Measurements from ENCODE around the gene LRFN3.
"Not testable (repeated sequence)": the region's sequence is repeated elsewhere in the genome, so short reads cannot be mapped to it uniquely, and the experiment has no call there.

Gene LRFN3, protein sequence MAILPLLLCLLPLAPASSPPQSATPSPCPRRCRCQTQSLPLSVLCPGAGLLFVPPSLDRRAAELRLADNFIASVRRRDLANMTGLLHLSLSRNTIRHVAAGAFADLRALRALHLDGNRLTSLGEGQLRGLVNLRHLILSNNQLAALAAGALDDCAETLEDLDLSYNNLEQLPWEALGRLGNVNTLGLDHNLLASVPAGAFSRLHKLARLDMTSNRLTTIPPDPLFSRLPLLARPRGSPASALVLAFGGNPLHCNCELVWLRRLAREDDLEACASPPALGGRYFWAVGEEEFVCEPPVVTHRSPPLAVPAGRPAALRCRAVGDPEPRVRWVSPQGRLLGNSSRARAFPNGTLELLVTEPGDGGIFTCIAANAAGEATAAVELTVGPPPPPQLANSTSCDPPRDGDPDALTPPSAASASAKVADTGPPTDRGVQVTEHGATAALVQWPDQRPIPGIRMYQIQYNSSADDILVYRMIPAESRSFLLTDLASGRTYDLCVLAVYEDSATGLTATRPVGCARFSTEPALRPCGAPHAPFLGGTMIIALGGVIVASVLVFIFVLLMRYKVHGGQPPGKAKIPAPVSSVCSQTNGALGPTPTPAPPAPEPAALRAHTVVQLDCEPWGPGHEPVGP

GRCh38 chr19:35935911-35936737 is at the start of gene LRFN3:
Gene LRFN3 (plus strand): TSS chr19:35936374. CDS start chr19:35939426, 3,052 bp downstream.
- DNase-seq (ENCODE audit: low read depth) = peak; percentile 31

- no peak for DNase-seq (ENCODE audit: low read depth)
Measured at GRCh38 chr19:35887197-35887596, 49.0 kb upstream of the LRFN3 start.

GRCh38 chr19:35888398-35888797 is 47.8 kb upstream of the LRFN3 start:
- DNase-seq (ENCODE audit: low read depth) = no peak

- no peak for DNase-seq (ENCODE audit: low read depth)
Measured at GRCh38 chr19:35889370-35890112, 46.6 kb upstream of the LRFN3 start.

DNA sequence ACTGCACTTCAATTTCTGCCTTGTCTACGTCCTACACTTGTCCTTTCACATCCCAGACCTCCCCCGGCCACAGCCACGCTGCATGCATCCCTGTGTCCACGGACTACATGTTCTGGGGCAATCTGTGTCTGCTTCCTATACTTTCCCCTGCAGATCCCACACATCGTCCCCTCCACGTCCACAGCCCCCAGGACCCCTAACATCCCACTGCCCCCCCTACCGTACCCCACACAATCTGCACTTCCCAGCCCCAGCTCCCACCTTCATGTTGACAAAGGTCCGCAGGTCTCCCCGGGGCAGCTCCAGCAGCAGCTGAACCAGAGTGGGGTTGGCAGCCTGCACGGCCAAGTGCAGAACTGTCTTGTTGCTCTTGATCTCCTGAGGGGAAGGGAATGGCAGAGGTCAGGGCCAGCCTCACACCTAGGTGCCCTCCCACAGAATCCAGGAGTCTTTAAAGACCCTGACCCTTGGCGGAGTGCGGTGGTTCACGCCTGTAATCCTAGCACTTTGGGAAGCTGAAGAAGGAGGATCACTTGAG is 46.0 kb upstream of the LRFN3 start:
- no peak for DNase-seq (ENCODE audit: low read depth)

DNA sequence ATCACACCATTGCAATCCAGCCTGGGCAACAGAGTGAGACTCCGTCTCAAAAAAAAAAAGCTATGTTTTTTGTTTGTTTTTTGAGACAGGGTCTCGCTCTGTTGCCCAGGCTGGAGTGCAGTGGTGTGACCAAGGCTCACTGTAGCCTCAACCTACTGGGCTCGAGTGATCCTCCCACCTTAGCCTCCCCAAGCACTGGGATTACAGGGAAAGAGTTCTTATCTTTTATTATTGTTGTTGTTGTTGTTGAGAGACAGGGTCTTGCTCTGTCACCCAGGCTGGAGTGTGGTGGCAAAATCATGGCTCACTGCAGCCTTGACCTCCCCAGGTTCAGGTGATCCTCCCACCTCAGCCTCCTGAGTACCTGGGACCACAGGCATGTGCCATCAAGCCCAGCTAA is 44.4 kb upstream of the LRFN3 start:
- not testable (repeated sequence) for DNase-seq (ENCODE audit: low read depth)

DNA sequence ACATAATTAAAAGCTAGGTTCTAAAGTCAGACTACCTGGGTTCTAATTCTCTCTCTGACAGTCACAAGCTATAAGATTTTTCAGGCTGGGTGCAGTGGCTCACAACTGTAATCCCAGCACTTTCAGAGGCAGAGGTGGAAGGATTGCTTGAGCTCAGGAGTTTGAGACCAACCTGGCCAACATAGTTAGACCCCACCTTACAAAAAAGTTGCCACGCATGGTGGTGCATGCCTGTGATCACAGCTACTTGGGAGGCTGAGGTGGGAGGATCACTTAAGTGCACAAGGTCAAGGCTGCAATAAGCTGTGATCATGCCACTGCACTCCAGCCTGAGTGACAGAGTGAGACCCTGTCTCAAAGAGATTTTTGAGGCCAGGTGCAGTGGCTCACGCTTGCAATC is 41.8 kb upstream of the LRFN3 start:
- DNase-seq (ENCODE audit: low read depth) = no peak

DNA sequence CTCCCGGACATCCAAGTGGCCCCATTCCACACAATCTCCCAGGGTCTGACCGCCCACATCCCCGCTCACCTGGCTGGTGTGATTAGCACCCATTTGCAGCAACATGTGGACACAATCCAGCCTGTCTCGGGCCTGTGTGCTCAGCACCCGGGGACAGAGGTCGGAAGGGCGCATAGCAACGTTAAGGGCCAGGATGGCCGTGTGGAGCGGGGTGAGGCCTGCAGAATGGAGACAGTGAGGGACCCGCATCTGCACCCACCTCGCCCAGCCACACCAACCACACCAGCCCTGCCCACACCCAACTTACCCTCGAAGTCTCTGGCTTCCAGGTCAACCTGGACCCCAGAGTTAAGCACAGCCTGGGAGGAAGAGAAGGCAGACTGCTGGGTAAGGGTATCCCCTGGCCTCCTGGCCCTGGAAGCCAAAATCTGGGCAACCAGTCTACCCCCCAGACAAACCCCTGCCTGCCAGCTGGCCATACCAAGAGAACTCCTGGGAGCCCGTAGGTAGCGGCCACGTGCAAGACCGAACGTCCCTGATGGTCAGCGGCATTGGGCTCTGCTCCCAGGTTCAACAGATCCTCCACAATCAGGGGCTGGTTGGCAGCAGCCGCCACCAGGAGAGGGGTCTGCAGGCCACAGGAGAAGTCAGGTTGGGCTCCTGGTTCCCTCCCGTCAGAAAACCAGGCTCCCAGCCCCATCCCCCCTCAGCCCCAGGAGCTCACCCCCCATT is 40.1 kb upstream of the LRFN3 start:
- DNase-seq (ENCODE audit: low read depth) = no peak

DNA sequence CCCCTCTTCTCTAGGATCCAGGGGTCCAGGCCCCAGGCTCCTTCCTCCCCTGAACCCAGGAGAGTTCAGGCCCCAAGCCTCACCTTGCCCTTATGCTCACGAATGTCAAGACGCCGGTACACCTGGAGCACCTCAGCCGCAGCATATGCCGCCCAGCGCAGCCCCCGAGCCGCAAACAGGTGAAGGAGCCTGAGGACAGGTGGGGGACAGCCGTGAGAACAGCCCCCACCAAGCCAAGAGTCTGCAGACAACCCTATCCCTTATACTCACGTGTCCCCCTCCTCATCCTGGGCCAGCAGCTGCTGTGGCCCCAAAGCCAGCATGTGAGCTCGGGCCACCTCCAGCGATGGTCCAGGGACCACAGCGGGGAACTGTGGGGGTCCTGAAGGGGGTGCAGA is 39.5 kb upstream of the LRFN3 start:
- DNase-seq (ENCODE audit: low read depth) = no peak

DNA sequence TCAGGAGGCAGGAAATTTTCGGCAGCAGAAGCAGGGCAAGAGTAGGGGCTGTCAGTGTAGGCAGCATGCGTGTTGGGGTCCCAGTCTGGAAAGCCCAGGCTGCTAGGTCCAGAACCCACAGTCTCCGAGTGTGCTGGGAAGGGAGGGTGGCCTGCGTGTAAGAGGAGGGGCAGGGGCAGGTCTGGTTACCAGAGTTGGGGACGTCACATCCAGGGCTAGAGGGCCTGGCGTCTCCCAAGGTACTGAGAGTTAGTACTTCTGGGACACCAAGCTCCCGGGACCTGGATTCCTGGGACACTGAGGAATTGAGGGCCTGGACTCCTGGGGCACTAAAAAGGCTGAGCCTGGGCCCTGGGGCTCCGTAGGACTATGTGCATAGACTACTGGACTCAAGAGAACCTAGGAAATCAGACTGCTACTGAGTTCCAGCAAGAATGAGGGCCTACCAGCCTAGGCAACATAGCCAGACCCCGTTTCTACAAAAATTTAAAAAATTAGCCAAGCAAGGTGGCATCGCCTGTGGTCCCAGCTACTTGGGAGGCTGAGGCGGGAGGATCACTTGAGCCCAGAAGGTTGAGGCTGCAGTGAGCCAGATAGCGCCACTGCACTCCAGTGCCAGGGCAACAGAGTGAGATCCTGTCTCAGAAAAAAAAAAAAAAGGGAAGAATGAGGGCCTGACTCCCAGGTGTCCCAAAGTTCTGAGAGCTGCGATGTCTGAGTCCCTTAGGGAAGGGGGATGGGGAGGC is 38.3 kb upstream of the LRFN3 start:
- DNase-seq (ENCODE audit: low read depth) = no peak

GRCh38 chr19:35898499-35898809 is 37.7 kb upstream of the LRFN3 start:
- DNase-seq (ENCODE audit: low read depth) = no peak

GRCh38 chr19:35899547-35900214 is 36.5 kb upstream of the LRFN3 start:
- peak; percentile 81 for DNase-seq (ENCODE audit: low read depth)

DNA sequence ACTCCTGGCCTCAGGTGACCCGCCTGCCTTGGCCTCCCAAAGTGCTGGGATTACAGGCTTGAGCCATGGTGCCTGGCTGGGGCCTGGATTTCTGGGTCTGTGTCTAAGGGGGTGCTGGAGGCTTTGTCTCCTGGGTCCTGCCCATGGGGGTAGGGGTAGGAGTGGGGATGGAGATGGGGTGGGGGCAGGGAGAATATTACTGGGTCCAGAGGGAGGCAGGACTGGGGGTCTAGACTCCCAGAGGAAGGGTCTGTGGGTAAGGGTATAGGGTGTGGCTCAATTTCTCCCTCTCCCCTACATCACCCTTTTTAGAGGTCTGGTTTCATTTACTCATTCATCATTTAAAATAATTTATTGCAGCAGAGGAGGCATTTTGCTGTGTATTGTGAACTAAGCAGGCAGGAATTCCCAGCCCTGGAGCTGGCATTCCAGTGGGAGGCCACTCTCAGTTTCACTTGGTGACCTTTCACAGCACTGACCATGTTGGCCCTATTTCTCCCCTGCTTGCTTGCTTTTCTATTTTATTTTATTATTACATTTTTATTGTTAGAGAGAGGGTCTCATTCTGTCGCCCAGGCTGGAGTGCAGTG is 35.0 kb upstream of the LRFN3 start:
- no peak for DNase-seq (ENCODE audit: low read depth)

GRCh38 chr19:35901854-35902661 is 34.1 kb upstream of the LRFN3 start, which contains the start of gene HCST:
Gene HCST (plus strand): TSS chr19:35902529. CDS start chr19:35902594, 65 bp downstream.
- DNase-seq (ENCODE audit: low read depth) = no peak

GRCh38 chr19:35902870-35903475 is 33.2 kb upstream of the LRFN3 start:
- DNase-seq (ENCODE audit: low read depth) = no peak

DNA sequence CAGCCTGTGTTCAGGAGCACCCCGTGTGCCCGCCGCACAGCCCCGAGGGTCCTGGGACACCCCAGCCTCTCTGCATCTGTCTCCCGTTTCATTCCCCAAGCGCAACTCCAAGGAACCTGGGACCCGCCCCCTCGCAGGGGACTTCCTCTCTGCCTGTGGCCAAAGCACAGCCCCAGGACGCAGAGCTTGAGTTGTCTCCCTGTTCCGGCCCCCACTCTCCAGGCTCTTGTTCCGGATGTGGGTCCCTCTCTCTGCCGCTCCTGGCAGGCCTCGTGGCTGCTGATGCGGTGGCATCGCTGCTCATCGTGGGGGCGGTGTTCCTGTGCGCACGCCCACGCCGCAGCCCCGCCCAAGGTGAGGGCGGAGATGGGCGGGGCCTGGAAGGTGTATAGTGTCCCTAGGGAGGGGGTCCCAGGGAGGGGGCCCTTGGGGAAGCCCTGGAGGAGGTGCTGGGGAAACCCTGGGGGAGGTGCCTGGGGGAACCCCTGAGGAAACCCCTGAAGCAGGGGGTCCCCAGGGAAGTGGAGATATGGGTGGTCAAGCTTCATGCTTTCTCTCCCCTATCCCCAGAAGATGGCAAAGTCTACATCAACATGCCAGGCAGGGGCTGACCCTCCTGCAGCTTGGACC is 32.5 kb upstream of the LRFN3 start:
- peak; percentile 84 for DNase-seq (ENCODE audit: low read depth)

DNA sequence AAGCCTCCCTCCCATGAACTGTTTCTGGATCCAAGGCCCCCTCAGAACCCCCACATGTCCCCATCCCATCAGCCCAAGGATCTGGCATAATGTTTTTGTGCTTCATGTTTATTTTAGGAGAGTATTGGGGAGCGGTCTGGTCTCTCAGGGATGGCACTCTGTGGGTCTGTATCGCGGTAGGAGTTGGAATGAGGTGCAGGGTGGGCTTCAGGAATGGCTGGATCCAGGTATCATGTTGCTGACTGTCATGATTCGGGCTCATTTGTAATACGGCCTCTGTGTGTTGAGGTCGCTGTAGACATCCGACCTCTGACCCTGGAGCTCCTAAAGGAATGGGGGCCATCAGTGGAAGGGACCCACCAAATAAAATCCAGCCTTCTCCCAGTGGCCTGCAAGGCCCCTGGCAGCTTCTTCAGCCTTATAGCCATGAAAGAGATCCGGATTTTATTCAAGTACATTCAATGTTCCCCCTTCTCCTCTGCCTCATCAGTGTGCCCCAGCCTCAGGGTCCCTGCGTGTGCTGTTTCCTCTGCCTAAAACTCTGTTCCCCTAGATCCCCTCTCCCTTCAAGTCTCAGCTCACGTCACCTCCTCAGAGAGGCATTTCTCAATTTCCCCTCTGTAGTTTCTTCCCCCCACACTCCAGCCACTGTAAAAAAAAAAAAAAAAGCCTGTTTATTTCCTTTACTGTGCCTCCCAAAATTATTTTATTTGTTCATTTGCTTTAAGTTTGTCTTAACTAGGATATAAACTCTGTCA is 31.7 kb upstream of the LRFN3 start:
- DNase-seq (ENCODE audit: low read depth) = no peak
